HepG2 (cell line): ENCODE data around the gene A1CF. TPM values are rescaled to one million over a fixed set of nuclear protein-coding genes. Genes with fewer than 3 reads are reported as not detected.

Experiments used
- ARHGAP35 ChIP-seq: sonication (generic); formaldehyde crosslinking; IDR thresholded peaks from 2 replicates; pipeline ENCODE4 v1.9.0; 2022; ENCODE audit warnings: mild to moderate bottlenecking, inconsistent platforms, moderate library complexity, missing genetic modification reagents, borderline replicate concordance
- ASH2L ChIP-seq: fragments of 300-600, 200-600 bp; sonication (generic); IDR thresholded peaks from 2 replicates; pipeline ENCODE4 v1.7.0; 2017; ENCODE audit warnings: low read depth, mild to moderate bottlenecking, moderate library complexity, mixed read lengths, low read length; ENCODE audit not compliant: insufficient read length
- DPF2 ChIP-seq: sonication (generic); formaldehyde crosslinking; IDR thresholded peaks from 2 replicates; pipeline ENCODE4 v1.4.0; 2020; ENCODE audit warnings: mild to moderate bottlenecking, low read depth, missing genetic modification reagents, borderline replicate concordance
- FOXP4 ChIP-seq: sonication (generic); formaldehyde crosslinking; IDR thresholded peaks from 2 replicates; pipeline ENCODE4 v1.4.0; 2020; ENCODE audit warnings: missing genetic modification reagents
- GFI1 ChIP-seq: sonication (generic); formaldehyde crosslinking; IDR thresholded peaks from 2 replicates; pipeline ENCODE4 v1.5.0; 2020; ENCODE audit warnings: missing genetic modification reagents, mild to moderate bottlenecking, borderline replicate concordance
- HOXA7 ChIP-seq: sonication (generic); formaldehyde crosslinking; IDR thresholded peaks from 2 replicates; pipeline ENCODE4 v1.8.1; 2022; ENCODE audit warnings: mild to moderate bottlenecking, missing genetic modification reagents, moderate library complexity
- HOXD1 ChIP-seq: sonication (generic); formaldehyde crosslinking; IDR thresholded peaks from 2 replicates; pipeline ENCODE4 v1.5.0; 2020; ENCODE audit warnings: missing genetic modification reagents
- ISL2 ChIP-seq: sonication (generic); formaldehyde crosslinking; IDR thresholded peaks from 2 replicates; pipeline ENCODE4 v1.5.0; 2020; ENCODE audit warnings: missing genetic modification reagents
- KLF12 ChIP-seq: sonication (generic); formaldehyde crosslinking; IDR thresholded peaks from 2 replicates; pipeline ENCODE4 v1.4.0; 2020; ENCODE audit warnings: missing genetic modification reagents, borderline replicate concordance
- PAXIP1 ChIP-seq: sonication (generic); formaldehyde crosslinking; conservative IDR thresholded peaks from 2 replicates; pipeline ENCODE4 v1.4.0; 2020; ENCODE audit warnings: mild to moderate bottlenecking, missing genetic modification reagents, moderate library complexity
- POLR2AphosphoS5 ChIP-seq: IDR thresholded peaks from 2 replicates; pipeline ENCODE4 v1.6.1; 2012; ENCODE audit warnings: low read depth, low read length
- PRMT3 ChIP-seq: sonication (generic); formaldehyde crosslinking; IDR thresholded peaks from 2 replicates; pipeline ENCODE4 v1.8.1; 2022; ENCODE audit warnings: low read depth, mild to moderate bottlenecking, moderate library complexity, missing genetic modification reagents, borderline replicate concordance
- RFX5 ChIP-seq: IDR thresholded peaks from 2 replicates; pipeline ENCODE4 v1.6.1; 2011; ENCODE audit warnings: low read depth, low read length, improper control_type of control experiment
- RFXANK ChIP-seq: IDR thresholded peaks from 2 replicates; pipeline ENCODE4 v1.6.1; 2016
- SAFB2 ChIP-seq: sonication (generic); formaldehyde crosslinking; IDR thresholded peaks from 2 replicates; pipeline ENCODE4 v1.5.1; 2020; ENCODE audit warnings: missing genetic modification reagents, low read depth, mild to moderate bottlenecking, borderline replicate concordance
- ZNF10 ChIP-seq: sonication (generic); formaldehyde crosslinking; IDR thresholded peaks from 2 replicates; pipeline ENCODE4 v1.4.0; 2020; ENCODE audit warnings: mild to moderate bottlenecking, low read depth, missing genetic modification reagents, borderline replicate concordance
- ZNF431 ChIP-seq: sonication (generic); formaldehyde crosslinking; IDR thresholded peaks from 2 replicates; pipeline ENCODE4 v1.9.0; 2022; ENCODE audit warnings: missing genetic modification reagents, low read depth, mild to moderate bottlenecking, borderline replicate concordance
- ZNF549 ChIP-seq: sonication (generic); formaldehyde crosslinking; IDR thresholded peaks from 2 replicates; pipeline ENCODE4 v1.5.0; 2020; ENCODE audit warnings: missing genetic modification reagents
- ZNF775 ChIP-seq: sonication (generic); formaldehyde crosslinking; IDR thresholded peaks from 2 replicates; pipeline ENCODE4 v1.4.0; 2020; ENCODE audit warnings: missing genetic modification reagents, mild to moderate bottlenecking, moderate library complexity, borderline replicate concordance
- ZSCAN12 ChIP-seq: sonication (generic); formaldehyde crosslinking; IDR thresholded peaks from 2 replicates; pipeline ENCODE4 v1.9.0; 2021; ENCODE audit warnings: mild to moderate bottlenecking, missing genetic modification reagents
- polyA plus RNA-seq, 8 experiments: library from polyadenylated mRNA; depleted of rRNA in 3 of 8; stranded (reverse) in 7 of 8; unstranded in 1 of 8; fragments of >200 nt; fragmentation: Illumina TruSeq in 4 of 8; extraction: Trizol in 4 of 8; gene quantifications; 2 replicates each; pipeline versions ENCODE4 v1.2.1 to v1.2.3, GENCODE V29; 2011 to 2016; ENCODE audit warnings: low read depth in 4 of 8, missing spikeins in 1 of 8, mixed read lengths in 1 of 8; ENCODE audit not compliant: insufficient read depth in 1 of 8
- total RNA-seq, 5 experiments: library from RNA; depleted of rRNA; stranded (reverse); fragments of >200 nt; fragmentation: Illumina TruSeq; extraction: Trizol; gene quantifications; 2 replicates each; pipeline ENCODE4 v1.2.3, GENCODE V29; 2016; ENCODE audit warnings: low read depth in 1 of 5
- TF ChIP-seq, protein P1 (sequence below): sonication (generic); formaldehyde crosslinking; IDR thresholded peaks from 2 replicates; pipeline ENCODE4 v1.4.0; 2020; ENCODE audit warnings: mild to moderate bottlenecking, missing genetic modification reagents

The A1CF gene
- total and polyA plus RNA-seq, 2 of the 13 experiments (the other 11 are each of a cell fraction or from before 2014, with no cell fraction given), result 56.1 to 58.1 TPM

GRCh38 chr10:50807851-50808776, 77.3 kb downstream of the A1CF start (continued):
- TF ChIP-seq ZNF431 (CRISPR knock-in tag) (no peak), ZNF549 (CRISPR knock-in tag) (no peak), ASH2L (peak; percentile 67), PRMT3 (no peak), GFI1 (peak; percentile 27; the same call in 1 of the 2 replicates), RFXANK (CRISPR knock-in tag) (peak; percentile 92; the same call in 1 of the 2 replicates), HOXD1 (no peak), DPF2 (CRISPR knock-in tag) (peak; percentile 67), PAXIP1 (peak; percentile 87), SAFB2 (CRISPR knock-in tag) (no peak), KLF12 (CRISPR knock-in tag) (no peak), HOXA7 (no peak), RFX5 (peak; percentile 96), ARHGAP35 (CRISPR knock-in tag) (no peak), ISL2 (CRISPR knock-in tag) (no peak), POLR2AphosphoS5 (no peak), ZNF775 (no peak), FOXP4 (CRISPR knock-in tag) (peak; percentile 82), ZNF10 (no peak), ZSCAN12 (CRISPR knock-in tag) (no peak)
- TF ChIP-seq, protein P1, sequence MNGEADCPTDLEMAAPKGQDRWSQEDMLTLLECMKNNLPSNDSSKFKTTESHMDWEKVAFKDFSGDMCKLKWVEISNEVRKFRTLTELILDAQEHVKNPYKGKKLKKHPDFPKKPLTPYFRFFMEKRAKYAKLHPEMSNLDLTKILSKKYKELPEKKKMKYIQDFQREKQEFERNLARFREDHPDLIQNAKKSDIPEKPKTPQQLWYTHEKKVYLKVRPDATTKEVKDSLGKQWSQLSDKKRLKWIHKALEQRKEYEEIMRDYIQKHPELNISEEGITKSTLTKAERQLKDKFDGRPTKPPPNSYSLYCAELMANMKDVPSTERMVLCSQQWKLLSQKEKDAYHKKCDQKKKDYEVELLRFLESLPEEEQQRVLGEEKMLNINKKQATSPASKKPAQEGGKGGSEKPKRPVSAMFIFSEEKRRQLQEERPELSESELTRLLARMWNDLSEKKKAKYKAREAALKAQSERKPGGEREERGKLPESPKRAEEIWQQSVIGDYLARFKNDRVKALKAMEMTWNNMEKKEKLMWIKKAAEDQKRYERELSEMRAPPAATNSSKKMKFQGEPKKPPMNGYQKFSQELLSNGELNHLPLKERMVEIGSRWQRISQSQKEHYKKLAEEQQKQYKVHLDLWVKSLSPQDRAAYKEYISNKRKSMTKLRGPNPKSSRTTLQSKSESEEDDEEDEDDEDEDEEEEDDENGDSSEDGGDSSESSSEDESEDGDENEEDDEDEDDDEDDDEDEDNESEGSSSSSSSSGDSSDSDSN, result no peak
